OCI-LY3 (cell line): ENCODE data around the gene CALM1.

Experiments used
- EZH2phosphoT487 ChIP-seq: fragments of 200-600 bp; shearing (Covaris generic); IDR thresholded peaks from 2 replicates; pipeline ENCODE4 v1.6.1; 2018; ENCODE audit warnings: antibody characterized with exemption, mixed run types, low read depth
- TF ChIP-seq, protein P1 (sequence below): fragments of 200-600, 300-600 bp; sonication (generic); IDR thresholded peaks from 2 replicates; pipeline ENCODE4 v1.5.1; 2014; ENCODE audit warnings: antibody characterized with exemption, low read length, low read depth

GRCh38 chr14:90421632-90422020 is 24.8 kb downstream of the CALM1 start:
- TF ChIP-seq, protein P1, sequence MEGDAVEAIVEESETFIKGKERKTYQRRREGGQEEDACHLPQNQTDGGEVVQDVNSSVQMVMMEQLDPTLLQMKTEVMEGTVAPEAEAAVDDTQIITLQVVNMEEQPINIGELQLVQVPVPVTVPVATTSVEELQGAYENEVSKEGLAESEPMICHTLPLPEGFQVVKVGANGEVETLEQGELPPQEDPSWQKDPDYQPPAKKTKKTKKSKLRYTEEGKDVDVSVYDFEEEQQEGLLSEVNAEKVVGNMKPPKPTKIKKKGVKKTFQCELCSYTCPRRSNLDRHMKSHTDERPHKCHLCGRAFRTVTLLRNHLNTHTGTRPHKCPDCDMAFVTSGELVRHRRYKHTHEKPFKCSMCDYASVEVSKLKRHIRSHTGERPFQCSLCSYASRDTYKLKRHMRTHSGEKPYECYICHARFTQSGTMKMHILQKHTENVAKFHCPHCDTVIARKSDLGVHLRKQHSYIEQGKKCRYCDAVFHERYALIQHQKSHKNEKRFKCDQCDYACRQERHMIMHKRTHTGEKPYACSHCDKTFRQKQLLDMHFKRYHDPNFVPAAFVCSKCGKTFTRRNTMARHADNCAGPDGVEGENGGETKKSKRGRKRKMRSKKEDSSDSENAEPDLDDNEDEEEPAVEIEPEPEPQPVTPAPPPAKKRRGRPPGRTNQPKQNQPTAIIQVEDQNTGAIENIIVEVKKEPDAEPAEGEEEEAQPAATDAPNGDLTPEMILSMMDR = no peak
- no peak for TF ChIP-seq EZH2phosphoT487
